ENCODE measurements around the gene ABCA12.

- TF ChIP-seq RFX5 (IDR thresholded peaks at IDR 0.05; ENCODE audit: low read length) (no peak), CTCF (IDR thresholded peaks at IDR 0.05) (no peak), MAX (IDR thresholded peaks at IDR 0.05; ENCODE audit: low read depth) (no peak)
Observed at GRCh38 chr2:215031321-215031720, 107.1 kb downstream of the ABCA12 start.
